Stimulated activated memory B cell treated with anti-CD40 and anti-IgM and Interleukin-4, amounts not matched to agents 10 μg/mL and 1 μg/mL and 100 μg/mL, for 72 hours (primary cell): Measurements from ENCODE around the gene CYP11A1.
"Not testable (repeated sequence)": the region's sequence is repeated elsewhere in the genome, so short reads cannot be mapped to it uniquely, and the experiment has no call there.

ENCODE experiments used
- ATAC-seq: fragments of 150-1000 bp; cut with Tn5 transposase; 2 replicates; pipeline ENCODE4 v1.10.0; 2021
- H3K27ac Mint-ChIP-seq: one replicate; pipeline ENCODE4 v1.8.0; 2022; ENCODE audit warnings: mild to moderate bottlenecking, mixed read lengths
- H3K27me3 Mint-ChIP-seq: one replicate; pipeline ENCODE4 v1.8.0; 2022; ENCODE audit warnings: mixed read lengths
- H3K36me3 Mint-ChIP-seq: one replicate; pipeline ENCODE4 v1.8.0; 2022; ENCODE audit warnings: mixed read lengths
- H3K4me1 Mint-ChIP-seq: one replicate; pipeline ENCODE4 v1.8.0; 2022; ENCODE audit warnings: mixed read lengths
- H3K4me3 Mint-ChIP-seq: one replicate; pipeline ENCODE4 v1.8.0; 2022; ENCODE audit warnings: mild to moderate bottlenecking, moderate library complexity, mixed read lengths
- H3K9me3 Mint-ChIP-seq: one replicate; pipeline ENCODE4 v1.8.0; 2022; ENCODE audit warnings: mixed read lengths

CYP11A1 gene

DNA sequence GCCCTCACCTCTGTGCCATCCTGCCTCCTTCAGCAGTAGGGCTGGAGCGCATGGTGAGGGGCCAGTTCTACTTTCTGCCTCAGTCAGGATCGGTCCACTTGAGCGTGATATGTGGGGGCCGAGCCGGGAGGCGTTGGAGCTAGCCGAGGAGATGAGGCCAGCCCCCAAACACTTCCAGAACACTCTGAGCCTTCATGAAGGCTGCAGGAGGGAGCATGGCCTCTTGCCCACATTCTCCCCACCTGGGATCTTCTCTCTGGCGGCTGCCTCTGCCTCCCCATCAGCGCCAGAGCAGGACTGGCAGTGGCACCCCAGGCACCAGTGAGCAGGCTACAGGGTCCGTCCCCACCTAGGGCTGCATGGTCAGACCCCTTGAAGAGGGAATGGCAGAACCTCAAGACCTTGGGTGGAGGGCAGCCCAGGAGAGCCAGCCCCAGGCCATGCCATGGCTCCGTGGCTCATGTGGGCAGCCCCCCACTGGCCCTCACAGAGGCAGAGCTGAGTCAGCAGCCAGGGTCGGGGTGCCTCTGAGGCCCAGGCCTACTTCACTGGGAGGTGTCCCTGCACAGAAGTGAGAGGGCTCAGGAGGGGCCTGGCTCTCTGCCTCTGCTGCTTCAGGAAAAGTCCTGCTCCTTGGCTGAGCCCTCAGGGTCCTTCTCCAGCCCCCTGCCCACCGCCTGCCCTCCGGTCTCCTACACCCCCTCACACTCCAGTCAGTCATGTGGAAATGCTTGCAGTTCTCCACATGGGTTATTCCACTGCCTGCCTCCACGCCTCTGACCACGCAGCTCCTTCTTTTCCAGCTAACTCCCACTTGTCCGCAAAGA is 28.1 kb upstream of the CYP11A1 start:
- Mint-ChIP-seq H3K4me3 (peak overlapping the region; percentile 63), H3K4me1 (peaks cover 92% of the 10 kb centered on the region), H3K9me3 (no peaks in the 10 kb centered on the region), H3K27me3 (no peaks in the 10 kb centered on the region), H3K27ac (peak overlapping the region; percentile 94), H3K36me3 (no peaks in the 10 kb centered on the region)
- ATAC-seq = no peak

DNA sequence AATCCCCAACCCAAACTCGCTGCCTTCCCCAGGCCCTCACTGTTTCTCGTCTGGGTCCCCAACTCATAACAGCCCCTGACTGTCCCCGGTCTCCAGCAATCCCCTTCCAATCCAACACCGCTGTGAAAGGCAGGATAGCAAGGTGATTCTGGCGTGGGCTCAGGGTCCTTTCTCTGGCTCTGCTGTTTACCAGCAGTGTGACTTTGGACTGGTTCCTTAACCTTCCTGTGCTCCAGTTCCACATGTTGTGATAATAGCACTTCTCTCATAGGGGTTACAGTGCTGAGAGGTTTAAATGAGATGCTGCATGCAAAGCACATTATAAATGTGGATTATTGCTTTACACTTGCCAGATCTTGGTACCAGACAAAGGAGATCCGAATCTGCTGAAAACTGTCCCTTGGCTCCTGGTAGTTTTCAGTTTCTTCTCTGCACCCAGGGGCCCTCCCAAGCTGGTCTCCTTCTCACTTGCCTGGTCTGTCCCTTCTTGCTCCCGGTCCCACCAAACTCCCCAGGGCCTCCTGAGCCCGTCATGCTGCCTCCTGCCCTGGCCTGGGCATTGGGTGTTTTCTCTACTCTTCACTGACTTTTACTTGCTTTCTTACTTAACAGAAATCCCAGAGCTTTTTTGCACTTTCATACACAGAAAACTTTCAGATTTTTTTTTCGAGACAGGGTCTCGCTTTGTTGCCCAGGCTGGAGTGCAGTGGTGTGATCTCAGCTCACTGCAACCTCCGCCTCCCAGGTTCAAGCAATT is 26.8 kb upstream of the CYP11A1 start:
- peaks cover 93% of the 10 kb centered on the region for H3K4me1 Mint-ChIP-seq
- H3K36me3 Mint-ChIP-seq = no peaks in the 10 kb centered on the region
- peak overlapping the region; percentile 21 for H3K4me3 Mint-ChIP-seq
- peak overlapping the region; percentile 94 for H3K27ac Mint-ChIP-seq
- peak; percentile 40 for ATAC-seq
- H3K27me3 Mint-ChIP-seq = no peaks in the 10 kb centered on the region
- H3K9me3 Mint-ChIP-seq = no peaks in the 10 kb centered on the region

DNA sequence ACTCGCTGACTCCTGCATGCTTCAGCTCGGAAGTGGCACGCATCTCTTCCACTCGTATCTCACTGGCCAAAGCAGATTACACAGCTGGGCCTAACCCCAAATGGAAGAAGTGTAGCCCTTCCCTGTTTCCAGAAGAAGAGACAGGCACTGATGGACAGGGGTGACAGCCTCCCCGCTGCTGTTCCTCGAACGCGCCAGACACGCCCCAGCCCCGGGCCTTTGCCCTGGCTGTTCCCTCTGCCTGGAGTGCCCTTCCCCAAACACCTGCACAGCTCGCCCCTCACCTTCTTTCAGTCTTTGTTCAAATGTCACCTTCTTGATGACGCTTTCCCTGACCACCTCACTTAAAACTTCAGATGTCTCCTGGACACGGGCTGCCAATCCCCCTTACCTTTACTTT is 26.0 kb upstream of the CYP11A1 start:
- peaks cover 96% of the 10 kb centered on the region for H3K4me1 Mint-ChIP-seq
- H3K36me3 Mint-ChIP-seq = no peaks in the 10 kb centered on the region
- peak overlapping the region; percentile 94 for H3K27ac Mint-ChIP-seq
- H3K27me3 Mint-ChIP-seq = no peaks in the 10 kb centered on the region
- no peaks in the 10 kb centered on the region for H3K9me3 Mint-ChIP-seq
- no peak overlapping the region for H3K4me3 Mint-ChIP-seq
- no peak for ATAC-seq

DNA sequence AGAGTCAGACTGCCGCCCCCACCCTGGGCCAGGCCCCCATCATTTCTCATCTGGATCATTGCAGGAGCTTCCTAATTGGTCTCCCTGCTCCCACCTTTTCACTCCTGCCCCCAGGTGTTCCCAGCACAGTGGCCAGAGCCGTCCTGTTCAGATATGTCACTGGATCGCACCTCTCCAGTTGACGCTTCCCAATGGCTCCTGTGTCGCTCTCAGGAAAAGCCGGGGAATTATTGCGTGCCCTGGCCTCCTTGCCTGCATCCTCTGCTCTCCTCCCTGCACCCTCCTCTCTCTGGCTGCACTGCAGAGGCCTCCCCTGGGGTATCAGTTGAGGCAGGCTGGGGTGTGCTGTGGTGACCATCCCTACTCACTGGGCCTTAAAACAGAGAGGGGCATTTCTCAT is 25.5 kb upstream of the CYP11A1 start:
- Mint-ChIP-seq H3K9me3 (no peaks in the 10 kb centered on the region), H3K36me3 (no peaks in the 10 kb centered on the region), H3K27ac (peak overlapping the region; percentile 94), H3K4me3 (no peak overlapping the region), H3K4me1 (peaks cover 95% of the 10 kb centered on the region), H3K27me3 (no peaks in the 10 kb centered on the region)
- no peak for ATAC-seq

DNA sequence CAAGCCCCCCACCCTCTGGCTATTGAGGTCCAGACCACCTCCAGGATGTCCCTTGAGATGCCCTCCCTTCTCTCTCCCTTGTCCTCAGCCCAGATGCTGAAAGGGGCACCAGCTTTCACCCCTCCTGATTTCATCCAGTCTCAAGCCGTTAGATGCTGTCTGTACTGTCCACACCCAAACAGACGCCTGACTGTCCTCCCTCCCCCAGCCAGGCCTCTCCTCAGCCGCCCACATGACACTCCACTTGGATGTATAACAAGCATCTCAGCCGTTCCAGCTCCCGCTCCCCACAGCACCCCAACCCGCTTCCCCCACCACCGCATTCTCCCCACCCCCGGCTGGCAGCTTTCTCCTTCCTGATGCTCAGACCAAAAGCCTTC is 25.0 kb upstream of the CYP11A1 start:
- ATAC-seq = no peak
- Mint-ChIP-seq H3K36me3 (no peaks in the 10 kb centered on the region), H3K4me1 (peaks cover 95% of the 10 kb centered on the region), H3K27ac (peak overlapping the region; percentile 94), H3K27me3 (no peaks in the 10 kb centered on the region), H3K4me3 (peak overlapping the region; percentile 64), H3K9me3 (no peaks in the 10 kb centered on the region)

DNA sequence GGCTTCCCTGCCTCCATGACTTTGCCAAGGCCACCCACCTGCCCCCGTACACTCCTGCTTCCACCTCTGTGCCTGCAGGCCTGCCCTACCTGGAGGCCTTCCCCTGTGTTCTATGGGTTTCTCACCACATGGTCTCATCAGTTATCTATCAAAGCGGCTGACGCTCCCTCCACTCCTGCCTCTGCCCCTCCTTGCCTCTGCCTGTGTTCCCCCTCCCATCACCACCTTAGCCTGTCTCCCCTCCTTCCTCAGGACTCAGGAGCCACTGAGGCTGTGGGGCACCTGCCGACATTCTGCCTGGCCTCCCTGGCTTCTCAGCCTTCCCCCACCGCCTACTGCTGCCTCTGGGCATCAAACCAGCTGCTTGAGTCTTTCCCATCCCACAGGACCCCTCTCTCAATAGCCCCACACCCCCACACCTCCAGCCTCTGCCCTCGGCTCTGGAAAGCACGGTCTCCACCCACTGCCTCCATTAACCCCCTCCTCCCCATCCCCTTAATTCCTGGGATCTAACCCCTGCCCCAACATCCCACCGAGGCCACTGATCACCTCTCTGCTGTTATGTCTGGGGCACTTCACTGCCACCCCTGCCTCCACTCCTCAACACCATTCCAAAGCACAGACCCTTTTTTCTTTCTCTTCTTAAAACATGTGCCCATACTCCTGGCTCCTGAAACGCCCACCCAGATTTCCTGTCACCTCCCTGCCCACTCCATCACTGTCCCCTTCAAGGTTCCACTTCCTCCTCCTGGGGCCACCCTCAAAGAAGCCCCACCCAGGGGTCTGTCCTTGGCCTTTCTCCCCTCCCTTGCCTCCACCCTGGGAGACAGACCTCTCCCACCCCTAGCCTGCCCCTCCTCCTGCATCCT is 24.4 kb upstream of the CYP11A1 start:
- Mint-ChIP-seq H3K27ac (peak overlapping the region; percentile 94), H3K4me1 (peaks cover 95% of the 10 kb centered on the region), H3K4me3 (peak overlapping the region; percentile 64), H3K36me3 (no peaks in the 10 kb centered on the region), H3K9me3 (no peaks in the 10 kb centered on the region), H3K27me3 (no peaks in the 10 kb centered on the region)
- no peak for ATAC-seq

DNA sequence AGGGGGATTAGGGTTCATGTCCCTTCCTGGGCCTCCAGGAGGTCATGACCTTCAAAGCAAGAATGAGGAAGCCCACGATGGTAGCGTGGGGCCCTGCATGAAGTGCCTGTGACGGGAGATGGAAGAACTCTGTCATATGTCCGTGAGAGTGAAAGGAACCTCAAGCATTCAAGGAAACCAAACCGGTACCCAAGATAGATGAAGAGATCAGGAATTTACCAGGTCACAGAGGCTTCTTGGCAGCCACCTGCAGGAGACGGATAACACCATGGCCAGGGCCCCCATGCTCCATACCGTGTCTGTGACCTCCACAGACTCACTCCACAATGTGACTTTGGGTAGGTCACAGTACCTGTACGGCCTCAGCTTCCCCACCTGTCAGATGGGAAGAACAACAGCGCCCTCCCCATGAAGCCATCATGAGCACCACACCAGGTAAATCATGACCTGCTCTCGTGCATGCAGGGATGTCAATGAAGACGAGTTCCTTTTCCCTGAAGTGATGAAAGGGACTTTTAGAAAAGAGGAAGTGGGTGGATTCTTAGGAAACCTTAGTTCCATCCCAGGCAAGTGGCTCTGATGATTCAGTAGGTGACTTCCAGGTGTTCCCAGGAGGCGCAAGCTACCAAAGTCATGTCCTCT is 23.3 kb upstream of the CYP11A1 start:
- peaks cover 95% of the 10 kb centered on the region for H3K4me1 Mint-ChIP-seq
- peak overlapping the region; percentile 94 for H3K27ac Mint-ChIP-seq
- no peaks in the 10 kb centered on the region for H3K36me3 Mint-ChIP-seq
- H3K4me3 Mint-ChIP-seq = peak overlapping the region; percentile 52
- H3K9me3 Mint-ChIP-seq = no peaks in the 10 kb centered on the region
- H3K27me3 Mint-ChIP-seq = no peaks in the 10 kb centered on the region
- peak; percentile 6 for ATAC-seq

DNA sequence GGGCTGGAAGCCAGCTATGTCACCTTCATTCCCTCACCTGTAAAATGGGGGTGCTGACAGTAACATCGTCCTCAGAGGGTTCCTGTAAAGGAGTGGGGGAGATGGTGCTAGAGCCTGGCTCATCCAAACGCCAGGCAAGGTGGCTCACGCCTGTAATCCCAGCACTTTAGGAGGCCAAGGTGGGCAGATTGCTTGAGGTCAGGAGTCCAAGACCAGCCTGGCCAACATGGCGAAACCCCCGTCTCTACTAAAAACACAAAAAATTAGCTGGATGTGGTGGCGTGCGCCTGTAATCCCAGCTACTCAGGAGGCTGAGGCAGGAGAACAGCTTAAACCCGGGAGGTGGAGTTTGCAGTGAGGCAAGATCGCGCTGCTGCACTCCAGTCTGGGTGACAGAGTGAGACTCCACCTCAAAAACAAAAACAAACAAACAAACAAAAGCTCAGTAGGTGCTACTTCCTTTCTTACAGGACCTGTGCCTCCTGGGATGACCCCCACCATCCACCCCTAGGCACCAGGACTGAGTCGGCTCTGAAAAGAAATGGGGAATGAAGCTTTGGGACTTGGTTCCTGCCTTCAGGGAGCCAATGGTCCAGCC is 22.7 kb upstream of the CYP11A1 start:
- H3K4me1 Mint-ChIP-seq = peaks cover 95% of the 10 kb centered on the region
- ATAC-seq, H3K36me3 Mint-ChIP-seq, H3K27me3 Mint-ChIP-seq, H3K9me3 Mint-ChIP-seq: not testable (repeated sequence)
- peak overlapping the region; percentile 94 for H3K27ac Mint-ChIP-seq
- H3K4me3 Mint-ChIP-seq = peak overlapping the region; percentile 52

DNA sequence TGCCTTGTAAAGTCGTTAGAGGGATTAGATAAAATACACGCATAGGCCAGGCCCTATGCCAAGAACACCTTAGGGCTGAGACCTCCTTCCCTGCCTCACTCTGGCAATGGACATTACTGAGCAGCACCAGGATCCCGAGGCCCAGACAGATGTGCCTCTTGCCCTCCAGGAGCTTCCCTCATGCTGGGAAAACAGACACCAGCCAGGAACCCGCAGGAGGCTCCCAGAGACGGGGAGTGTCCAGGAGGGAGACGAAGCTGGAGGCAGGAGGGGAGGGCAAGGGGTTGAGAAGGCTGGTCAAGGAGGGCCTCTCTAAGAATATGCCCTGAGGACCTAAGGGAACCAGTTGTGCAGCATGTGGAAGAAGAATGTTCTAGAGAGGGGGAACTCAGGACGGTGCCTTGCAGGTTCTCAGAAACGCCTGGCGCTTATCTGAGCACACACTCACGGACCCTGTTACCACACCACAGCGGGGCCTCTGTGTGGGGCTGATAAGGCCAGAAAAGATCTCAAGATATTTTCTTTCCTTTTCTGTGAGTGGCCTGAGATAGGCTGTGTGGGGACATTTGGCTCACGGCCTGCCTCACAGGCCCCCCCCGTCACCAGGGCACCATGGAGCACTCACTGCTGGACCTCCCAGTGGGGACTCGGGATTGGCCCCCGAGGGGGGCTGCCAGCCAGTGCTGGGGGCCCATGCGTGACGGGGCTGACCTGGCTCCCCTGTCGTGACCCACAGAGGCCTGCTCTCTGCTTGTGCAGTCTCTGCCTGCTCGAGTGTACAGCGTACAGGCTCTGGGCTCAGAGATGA is 22.0 kb upstream of the CYP11A1 start:
- H3K9me3 Mint-ChIP-seq = no peaks in the 10 kb centered on the region
- H3K4me3 Mint-ChIP-seq = no peak overlapping the region
- ATAC-seq = no peak
- H3K36me3 Mint-ChIP-seq = no peaks in the 10 kb centered on the region
- peaks cover 95% of the 10 kb centered on the region for H3K4me1 Mint-ChIP-seq
- peak overlapping the region; percentile 94 for H3K27ac Mint-ChIP-seq
- H3K27me3 Mint-ChIP-seq = no peaks in the 10 kb centered on the region

DNA sequence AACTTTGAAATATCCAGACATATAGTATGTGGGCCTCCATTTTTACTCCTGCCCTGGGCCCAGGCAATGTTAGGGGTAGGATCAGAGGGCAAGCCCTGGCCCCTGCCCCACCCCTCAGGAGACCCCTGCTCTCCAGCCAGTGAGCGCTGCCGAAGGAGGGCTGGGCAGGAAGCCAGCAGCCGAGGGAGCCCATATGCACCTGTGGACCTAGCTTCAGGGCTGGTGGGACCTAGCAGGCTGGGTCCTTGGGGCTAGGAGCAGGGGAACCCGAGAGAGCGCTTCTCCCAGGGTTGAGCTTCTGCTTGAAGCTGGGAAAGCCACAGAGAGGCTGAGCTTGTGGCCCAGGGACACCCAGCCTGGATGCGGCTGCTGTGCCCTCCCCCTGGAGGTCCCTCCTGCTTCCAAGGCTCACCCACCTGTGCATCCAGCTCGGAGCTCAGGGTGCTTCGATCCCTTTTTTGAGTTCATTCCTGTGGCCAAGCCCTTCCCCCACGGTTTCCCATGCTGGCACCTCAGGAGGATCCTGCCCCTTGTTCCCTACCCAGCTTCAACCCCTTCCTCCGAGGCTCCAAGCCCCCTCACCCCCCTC is 21.0 kb upstream of the CYP11A1 start:
- Mint-ChIP-seq H3K4me1 (peaks cover 95% of the 10 kb centered on the region), H3K27me3 (no peaks in the 10 kb centered on the region), H3K27ac (peak overlapping the region; percentile 94), H3K36me3 (no peaks in the 10 kb centered on the region), H3K4me3 (no peak overlapping the region), H3K9me3 (no peaks in the 10 kb centered on the region)
- no peak for ATAC-seq

DNA sequence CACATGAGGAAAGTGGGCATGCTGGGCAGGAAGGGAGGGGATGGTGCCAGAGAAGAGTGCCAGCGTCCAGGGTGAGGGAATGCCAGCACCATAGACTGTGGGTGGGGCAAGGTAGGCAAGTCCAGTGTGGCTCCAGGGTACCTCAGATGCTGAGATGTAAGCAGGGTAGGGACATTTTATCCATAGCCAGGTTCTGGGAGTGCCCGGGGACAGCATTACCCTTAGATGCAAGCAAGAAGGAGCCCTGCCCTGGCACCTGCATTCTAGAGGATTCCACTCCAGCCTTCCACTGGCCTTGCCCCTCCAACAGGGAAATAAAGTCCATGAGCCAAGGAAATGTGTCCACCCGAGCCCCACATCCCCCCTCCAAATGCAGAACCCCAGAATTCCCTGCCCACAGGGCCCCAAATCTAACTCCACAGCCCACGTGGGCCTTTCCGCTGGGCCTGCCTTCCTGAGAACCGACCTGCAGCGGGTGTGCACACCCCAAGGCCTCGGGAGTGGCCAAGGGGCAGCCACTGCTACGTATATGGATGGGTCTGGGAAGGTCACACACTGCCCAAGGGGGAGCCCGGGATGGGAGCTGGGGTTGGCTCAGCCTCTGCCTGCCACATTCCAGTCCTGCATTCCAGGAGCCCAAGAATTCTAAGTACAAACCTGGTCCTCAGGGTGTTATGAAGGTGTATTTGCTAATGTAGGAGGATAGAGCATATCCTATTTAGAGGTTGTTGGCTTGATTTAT is 20.3 kb upstream of the CYP11A1 start:
- Mint-ChIP-seq H3K27ac (peak overlapping the region; percentile 94), H3K4me3 (peak overlapping the region; percentile 76), H3K9me3 (no peaks in the 10 kb centered on the region), H3K27me3 (no peaks in the 10 kb centered on the region), H3K36me3 (no peaks in the 10 kb centered on the region), H3K4me1 (peaks cover 95% of the 10 kb centered on the region)
- no peak for ATAC-seq

DNA sequence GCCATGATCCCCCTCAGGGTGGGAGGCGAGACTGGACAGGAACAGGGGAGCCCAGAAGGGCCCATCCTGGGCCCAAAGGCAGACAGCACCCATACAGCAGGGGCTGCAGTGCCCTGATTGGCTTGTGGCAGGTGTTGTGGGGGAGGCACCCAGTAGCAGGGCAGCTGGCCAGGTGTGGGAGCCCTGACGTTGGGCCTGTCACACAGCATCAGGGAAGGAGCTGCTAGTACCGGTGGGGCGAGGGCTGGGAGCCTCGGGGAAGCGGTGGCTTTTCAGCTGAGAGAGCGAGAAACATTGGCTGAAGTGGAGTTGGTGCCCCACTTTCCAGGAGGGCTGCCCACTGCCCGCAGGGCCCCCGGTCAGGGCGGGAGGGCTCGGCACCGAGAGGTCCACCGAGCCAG is 19.7 kb upstream of the CYP11A1 start:
- Mint-ChIP-seq H3K4me1 (peaks cover 95% of the 10 kb centered on the region), H3K27me3 (no peaks in the 10 kb centered on the region), H3K27ac (peak overlapping the region; percentile 94), H3K9me3 (no peaks in the 10 kb centered on the region), H3K36me3 (no peaks in the 10 kb centered on the region), H3K4me3 (peak overlapping the region; percentile 76)
- ATAC-seq = peak; percentile 29

DNA sequence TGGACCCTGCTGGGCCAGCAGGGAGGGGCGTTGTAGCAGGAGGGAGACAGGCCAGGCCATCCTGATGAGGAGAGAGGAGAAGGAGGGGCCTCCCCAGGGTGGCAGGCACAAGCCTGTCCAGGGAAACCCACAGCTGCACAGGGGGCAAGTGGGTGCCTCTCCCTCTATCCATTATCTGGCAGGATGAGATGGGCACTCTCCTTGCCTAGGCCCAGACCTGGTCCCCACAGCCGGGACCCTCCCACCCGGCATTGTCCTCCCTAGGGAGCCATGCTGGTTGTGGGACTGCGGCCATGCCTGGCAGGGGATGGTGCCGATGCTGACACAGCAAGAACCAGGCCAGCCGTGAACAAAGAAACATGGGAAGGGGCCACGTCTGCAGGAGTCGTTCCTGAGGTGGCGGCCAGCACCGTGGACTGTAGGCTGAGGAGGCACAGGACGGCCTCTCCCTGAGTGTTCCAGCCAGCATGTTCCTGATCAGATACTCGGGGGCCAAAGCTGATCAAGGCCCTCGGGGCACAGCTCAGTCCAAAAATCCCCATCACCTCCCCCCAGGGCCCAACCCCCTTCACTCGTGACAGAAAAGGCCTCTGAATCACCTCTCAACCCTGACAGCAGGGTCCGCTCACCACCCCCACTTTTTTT is 19.2 kb upstream of the CYP11A1 start:
- Mint-ChIP-seq H3K36me3 (no peaks in the 10 kb centered on the region), H3K27ac (peak overlapping the region; percentile 94), H3K4me1 (peaks cover 95% of the 10 kb centered on the region), H3K4me3 (peak overlapping the region; percentile 76), H3K9me3 (no peaks in the 10 kb centered on the region), H3K27me3 (no peaks in the 10 kb centered on the region)
- ATAC-seq = no peak
